GM19467 (cell line): ENCODE data around the gene POU6F2.

ENCODE experiments used
- ATAC-seq: cut with Tn5 transposase; IDR thresholded peaks from one replicate; pipeline ENCODE4 v1.9.1; 2021; ENCODE audit warnings: mild to moderate bottlenecking, moderate library complexity; ENCODE audit not compliant: unreplicated experiment

Gene POU6F2

DNA sequence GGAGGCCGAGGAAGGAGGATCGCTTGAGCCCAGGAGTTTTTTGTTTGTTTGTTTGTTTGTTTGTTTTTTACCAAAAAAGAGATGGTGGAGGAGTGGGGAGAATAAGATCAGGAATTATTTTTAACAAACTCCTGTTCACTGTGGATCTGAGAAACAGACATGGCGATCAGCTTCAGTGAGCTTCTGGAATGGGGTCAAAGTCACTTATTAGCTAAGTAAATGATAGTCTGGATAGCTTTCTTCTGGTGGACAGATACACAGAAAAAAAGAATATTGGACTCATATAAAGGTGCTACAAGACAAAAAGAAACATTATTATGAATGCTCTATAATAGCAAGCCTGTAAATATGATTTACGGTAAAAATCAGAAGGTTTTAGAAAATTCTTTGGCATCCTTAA lies 85.1 kb downstream of the POU6F2 start:
- ATAC-seq: no peak

DNA sequence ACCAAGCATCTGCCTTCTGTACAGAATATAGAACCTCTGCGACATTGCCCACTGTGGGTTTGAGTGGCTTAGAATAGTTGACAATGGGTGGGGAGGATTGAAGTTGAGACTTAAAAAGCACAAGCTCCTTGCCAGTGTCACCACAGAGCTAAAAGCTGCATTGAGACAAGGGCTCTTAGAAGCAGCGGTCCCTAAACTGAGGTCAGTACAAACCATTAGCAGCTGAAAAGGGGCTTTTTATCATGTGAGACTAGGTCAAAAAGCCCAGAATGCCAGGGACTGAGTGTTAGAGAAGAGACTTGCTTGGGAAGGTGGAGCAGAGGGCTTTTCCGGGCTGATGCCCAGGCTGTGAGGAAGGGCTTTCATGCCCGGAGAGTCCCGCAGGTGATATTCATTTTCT lies 91.3 kb downstream of the POU6F2 start:
- ATAC-seq: no peak

DNA sequence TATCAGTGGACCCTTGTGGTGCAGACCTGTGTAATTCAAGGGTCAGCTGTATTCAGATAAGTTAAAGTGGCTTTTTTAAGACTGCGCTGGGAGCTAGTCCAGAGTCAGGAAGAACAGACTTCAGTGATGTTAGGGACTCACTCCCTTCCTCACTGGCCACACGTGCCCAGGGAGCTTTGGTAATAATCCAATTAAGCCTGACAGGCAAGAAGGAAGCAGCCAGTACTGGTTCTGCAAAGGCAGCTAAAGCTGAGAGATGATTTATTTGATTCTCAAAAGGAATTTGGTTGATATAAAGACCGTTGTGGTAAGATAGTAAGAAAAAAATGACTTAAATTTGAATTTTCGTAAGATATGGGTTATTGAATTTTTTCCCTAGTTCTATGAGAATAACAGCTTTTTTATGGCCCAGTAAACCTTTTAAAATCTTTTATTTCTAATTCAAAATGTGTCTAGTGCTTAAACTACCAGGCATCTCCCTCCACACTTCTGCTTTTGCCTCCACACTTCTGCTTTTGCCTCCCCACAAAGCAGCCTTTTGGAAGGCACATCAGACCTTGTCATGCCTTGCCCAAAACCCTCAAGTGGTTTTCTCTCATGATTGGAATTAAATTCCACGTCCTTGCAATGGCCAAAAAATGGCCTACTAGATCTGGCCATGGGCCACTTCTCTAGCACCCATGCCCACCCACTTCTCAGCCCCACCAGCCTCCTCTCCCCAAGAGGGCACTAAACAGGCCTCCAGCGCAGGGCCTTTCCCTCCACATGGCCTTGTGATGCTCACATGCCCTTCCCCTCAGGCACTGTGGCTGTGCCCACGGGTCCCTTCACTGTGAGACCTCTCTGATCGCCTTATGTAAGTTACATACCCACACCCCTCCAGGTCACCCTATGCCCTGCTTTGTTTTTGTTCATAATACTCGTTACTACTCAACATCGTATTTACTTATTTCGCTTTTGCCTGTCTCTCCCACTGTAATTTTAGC lies 92.5 kb downstream of the POU6F2 start:
- ATAC-seq: no peak

DNA sequence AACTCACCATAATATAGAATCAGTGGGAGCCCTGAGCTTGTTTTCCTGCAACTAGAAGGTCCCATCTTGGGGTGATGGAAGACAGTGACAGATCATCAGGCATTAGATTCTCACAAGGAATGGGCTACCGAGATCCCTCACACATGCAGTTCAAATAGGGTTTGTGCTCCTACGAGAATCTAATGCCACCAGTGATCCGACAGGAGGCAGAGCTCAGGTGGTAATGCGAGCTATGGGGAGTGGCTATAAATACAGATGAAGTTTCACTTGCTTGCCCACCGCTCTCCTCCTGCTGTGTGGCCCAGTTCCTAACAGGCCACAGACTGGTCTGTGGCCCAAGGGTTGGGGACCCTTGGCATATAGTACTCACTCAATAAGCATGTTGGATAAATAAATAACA lies 93.4 kb downstream of the POU6F2 start:
- ATAC-seq: no peak

DNA sequence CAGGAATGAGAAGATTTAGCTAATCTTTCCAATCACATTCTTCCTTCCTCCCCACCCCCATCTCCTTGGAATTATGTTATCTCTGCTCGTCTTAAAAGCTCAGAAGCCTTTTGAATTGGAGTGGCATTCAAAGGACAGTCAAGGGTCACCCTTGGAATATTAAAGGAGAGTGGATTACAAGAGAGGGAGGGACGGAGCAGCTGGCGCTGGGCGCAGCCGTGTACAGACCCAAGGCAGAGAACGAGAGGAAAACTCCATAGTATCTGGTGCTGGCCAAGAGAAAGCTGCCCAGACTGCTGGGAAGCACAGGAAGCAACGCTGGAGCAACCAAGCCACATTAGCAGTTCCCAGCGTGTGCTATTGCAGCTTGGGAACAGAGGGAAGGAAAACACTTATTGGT lies 95.7 kb downstream of the POU6F2 start:
- ATAC-seq: no peak

DNA sequence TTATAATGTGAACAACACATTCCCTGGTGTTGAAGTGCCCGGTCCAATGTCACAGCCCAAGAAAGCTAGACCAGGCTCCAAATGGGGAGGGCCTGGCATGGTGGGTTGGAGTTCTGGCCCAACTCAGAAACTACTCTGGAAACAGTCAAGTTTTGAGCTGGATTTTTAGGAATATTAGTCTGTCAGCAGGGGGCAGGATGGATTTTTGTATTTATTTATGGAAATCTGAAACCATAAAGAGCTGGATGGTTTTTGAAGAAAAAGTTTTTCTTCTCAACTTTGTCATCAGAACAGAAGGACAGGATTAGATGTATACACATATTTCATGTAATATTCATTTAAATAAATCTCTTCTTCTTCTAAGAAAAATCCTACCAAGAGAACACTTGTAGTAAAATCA lies 97.5 kb downstream of the POU6F2 start:
- ATAC-seq: no peak

- ATAC-seq: no peak
These were observed 106.1 kb downstream of the POU6F2 start for GRCh38 chr7:39083781-39084180.

- no peak for ATAC-seq
These were observed 106.6 kb downstream of the POU6F2 start for GRCh38 chr7:39084349-39084748.

DNA sequence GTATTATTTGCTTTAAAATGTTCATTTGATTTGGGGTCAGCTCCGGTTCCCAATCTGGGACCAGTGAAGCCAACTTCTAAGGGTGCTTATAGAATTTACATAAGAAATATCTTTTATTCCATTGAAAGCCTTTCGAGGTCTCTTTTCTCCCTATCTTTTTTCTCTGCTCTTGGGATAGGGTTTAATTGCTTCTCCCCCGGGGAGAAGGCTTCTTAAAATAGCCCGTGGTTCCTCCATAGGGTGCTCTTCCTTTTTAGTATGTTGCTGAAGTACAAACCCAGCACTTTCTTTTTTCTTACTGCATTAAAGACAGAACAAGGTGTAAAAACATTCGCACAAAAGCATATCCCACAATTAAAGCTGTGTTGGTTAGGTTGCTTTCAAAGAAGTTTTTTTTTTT lies 107.5 kb downstream of the POU6F2 start:
- no peak for ATAC-seq

GRCh38 chr7:39085590-39086049 lies 107.9 kb downstream of the POU6F2 start:
- ATAC-seq: no peak

- ATAC-seq: no peak
These were observed 109.1 kb downstream of the POU6F2 start for GRCh38 chr7:39086638-39087360.

DNA sequence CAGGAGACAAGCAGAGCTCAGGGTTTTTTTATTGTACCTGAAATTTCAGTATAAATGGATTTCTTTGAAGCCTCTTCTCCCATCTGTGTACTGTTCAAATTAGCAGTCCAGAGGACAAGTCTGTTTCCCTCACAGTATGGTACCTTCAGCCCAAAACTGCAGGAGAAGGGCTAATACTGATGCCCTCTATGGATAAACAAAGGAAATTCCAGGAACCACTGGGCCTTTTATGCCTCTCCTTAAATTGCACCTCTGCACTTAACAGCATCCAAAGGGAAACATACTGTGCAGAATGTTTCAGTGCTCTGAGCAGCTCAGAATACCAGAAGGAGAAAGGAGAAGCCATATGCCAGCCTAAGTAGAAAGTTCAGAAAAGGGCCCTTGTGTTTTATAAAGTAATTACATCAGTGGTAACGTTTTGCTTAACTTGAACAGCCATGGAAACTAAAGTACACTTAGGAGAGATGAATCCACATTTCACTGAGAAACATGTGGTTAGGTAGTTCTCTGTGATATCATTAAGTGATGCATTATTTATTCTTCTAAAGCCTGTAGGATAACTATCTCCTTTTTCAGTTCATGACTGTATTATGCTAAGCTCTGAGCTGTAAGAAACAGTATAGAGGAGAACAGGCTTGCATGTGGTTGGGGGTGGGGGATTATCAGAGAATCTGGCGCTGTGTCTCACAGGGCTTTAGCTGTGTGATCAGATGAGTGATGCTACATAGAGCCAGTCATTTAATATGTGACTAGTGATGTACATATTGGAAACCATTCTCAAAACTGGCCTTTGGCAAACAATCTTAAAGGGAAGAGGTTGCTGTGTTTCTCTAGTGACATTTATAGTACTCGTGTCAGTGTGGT lies 111.3 kb downstream of the POU6F2 start:
- ATAC-seq: no peak

DNA sequence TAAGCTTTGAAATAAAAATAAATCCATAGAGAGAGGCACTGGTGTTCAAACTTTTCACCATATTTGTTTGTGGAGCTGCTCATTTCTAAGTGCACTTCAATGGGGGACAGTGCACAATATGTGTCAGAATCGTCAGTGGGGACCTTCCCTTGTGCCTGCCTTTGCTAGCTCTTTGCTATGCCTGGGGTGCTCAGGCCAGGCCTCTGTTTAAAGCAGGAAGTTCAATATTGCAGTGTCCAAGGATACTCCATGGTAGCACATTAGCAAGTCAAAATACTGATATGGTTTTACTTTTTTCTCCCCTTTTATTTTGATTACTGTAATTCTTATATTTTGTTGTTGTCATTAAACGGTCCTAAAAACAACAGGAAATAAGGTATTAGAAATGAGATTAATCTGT lies 113.4 kb downstream of the POU6F2 start:
- ATAC-seq: no peak

DNA sequence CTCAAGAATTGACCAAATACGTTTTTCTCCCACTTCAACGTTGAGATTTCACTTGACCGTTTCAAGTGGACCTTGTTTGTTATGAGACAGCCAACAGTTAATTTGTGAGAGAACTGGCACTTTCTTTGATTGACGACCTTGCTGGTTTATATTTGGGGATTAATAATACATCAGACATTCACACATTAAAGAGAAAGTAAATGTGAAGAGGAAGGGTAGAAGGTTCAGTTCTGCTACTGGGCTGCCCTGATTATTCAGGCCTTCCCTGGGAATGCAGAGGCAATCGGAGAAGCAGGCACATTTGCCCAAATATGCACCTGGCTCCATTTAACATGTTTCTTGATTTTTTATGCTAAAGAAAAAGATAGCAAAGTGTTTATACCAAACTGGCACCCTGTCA lies 114.1 kb downstream of the POU6F2 start:
- no peak for ATAC-seq

DNA sequence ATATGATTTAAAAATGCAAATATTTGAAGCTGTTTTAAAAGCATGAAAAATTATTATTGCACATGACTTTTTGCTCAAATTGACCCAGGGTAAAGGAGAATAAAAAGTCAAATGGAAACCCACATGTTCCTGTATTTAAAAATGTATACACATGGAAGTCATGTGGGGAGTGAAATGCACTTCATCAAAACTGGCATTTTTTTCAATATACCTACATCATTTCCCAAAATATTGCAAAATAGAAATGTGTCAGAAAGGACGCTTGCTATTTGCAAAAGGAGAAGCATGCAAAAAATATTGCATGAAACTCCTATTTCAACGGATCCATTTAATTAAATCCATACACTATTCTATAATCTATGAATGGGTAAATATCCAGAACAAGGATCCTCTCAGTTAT lies 117.0 kb downstream of the POU6F2 start:
- ATAC-seq: no peak

- ATAC-seq: no peak
These were observed 118.3 kb downstream of the POU6F2 start for GRCh38 chr7:39095875-39096619.

GRCh38 chr7:39098506-39098905 lies 120.8 kb downstream of the POU6F2 start:
- no peak for ATAC-seq

DNA sequence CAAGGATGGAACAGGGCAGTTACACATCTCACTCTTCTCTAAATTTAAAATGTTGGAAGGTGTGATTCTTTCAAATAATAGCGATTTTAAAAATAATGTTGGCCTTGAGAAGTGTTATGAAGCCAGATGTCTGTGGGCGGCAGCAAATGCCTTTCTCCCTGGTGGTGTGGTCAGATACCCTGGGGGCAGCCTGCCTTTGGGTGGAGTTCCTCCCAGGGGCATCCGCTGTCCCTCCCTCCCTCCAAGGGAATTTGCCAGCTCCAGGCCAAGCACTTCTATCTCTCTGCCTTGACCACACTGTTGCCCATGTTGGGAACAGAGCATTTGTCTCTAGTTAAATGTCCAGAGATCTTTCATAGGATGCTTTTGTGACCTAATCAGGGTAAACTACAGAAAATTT lies 121.4 kb downstream of the POU6F2 start:
- ATAC-seq: no peak

DNA sequence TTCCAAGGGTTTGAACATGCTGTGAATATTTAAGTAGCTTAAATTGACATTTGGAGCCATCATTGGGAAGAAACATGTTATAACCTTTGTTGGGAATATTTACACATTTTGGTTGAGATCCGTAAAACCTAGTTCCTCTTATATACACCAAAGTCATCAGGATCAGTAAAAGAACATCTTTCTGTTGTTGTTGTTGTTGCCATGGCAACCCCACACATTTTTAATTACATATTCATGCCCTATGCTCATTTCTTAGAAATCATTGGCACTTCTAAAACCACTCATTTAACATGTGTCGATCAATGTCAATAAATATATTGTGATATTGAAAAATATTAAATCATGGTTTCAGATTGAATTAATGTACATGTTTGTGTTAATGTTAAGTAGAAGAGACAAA lies 122.6 kb downstream of the POU6F2 start:
- no peak for ATAC-seq

DNA sequence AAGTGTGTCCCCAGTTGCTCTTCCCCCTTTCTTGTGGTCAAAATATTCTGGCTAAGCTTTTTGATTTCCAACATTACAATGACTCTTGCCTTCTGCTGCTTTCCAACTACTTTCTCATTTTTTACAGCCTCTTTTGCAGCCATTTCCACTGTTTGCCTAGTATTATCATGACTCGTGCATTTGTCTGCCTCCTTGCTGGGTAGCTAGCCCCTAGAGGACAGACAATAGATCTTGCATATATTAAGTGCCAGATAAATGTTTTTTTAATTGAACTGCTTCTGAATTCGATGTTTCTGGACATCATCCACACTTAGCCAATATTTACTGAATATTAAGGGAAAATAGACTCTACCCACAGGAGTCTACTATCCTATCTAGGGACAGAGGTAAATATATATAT lies 124.5 kb downstream of the POU6F2 start:
- ATAC-seq: no peak
